DMS 273 treated with DMSO at 0.1 percent for 48 hours (cell line): ENCODE data around the gene SMTNL1.
A peak's percentile ranks its signal among the peaks of the same experiment; 100 is the strongest.

Experiments
- DNase-seq: peaks from one replicate; lab custom pipeline; 2025; lab: John Stamatoyannopoulos, UW

Gene SMTNL1

GRCh38 chr11:57544566-57544965 lies 7.2 kb downstream of the SMTNL1 start:
- DNase-seq: no peak

DNA sequence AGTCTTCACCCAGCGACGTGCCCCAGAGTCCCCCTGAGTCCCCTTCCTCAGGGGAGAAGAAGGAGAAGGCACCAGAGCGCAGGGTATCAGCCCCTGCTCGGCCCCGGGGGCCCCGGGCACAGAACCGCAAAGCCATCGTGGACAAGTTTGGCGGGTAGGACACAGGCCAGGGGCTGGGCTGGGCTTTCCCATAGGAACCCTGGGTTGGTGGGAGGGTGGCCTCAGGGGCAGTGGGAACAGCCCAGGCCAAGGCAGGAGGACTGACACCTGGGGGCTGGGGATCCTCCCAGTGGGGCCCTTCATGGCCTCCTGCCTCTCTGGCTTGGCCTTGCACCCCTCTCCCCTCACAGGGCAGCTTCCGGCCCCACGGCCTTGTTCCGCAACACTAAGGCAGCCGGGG lies 8.5 kb downstream of the SMTNL1 start:
- DNase-seq: no peak

DNA sequence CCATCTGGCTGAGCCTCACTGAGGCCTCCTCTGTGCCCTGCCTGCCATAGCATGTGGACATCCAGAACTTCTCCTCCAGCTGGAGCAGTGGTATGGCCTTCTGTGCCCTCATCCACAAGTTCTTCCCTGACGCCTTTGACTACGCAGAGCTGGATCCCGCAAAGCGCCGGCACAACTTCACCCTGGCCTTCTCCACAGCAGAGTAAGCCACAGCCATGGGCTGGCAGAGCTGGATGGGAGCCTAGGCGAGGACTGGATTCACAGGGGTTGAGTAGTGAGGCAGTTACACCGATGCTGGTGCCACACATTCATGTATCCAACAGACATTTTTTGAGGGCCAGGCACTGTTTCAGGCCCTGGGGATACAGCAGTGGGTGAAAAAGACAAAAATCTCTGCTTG lies 9.1 kb downstream of the SMTNL1 start:
- no peak for DNase-seq

GRCh38 chr11:57546869-57547475 lies 9.6 kb downstream of the SMTNL1 start:
- no peak for DNase-seq

DNA sequence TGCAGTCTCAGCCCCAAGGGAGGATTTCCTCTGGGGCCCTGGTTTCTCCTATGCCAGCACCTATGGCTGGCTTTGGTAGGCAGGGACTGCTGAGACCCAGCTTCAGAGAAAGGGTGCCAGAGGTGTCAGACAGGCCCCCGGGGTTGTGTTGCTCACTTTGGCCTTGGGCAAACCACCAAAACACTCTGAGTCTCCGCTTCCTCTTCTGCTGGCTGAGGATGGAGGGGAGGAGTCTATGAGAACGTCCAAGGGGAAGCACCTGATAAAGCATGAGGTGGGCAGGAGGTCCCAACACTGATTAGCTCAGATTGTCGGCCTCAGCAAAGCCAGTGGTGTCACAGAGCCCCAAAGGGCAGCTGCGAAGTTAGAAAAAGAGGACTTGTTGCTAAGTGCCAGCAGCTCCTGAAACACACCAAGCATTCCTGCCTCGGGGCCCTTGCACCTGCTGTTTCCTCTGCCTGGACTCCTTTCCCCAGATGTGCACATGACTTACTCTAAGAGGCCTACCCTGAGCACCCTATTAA lies 10.5 kb downstream of the SMTNL1 start:
- DNase-seq: no peak

- no peak for DNase-seq
These were observed 12.6 kb downstream of the SMTNL1 start for GRCh38 chr11:57549983-57550382.

GRCh38 chr11:57551941-57552340 lies 14.5 kb downstream of the SMTNL1 start:
- no peak for DNase-seq

DNA sequence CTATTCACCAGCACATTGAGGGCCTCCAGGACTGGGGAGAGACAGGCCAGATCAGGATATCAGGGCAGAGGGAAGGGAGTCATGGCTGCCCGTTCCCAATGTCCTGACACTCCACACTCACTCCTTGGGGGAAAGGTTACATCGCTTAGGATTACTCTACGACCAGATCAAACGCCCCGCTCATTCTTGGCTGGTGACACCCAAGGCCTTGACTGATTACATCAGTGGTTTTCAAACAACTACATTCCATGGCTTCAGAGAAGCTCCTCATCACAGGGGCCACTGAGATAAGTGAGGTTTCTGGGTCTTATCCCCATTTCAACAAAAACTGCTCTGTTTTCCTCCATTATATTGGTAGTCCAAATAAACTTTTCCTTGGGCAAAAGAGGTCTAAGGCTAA lies 15.1 kb downstream of the SMTNL1 start:
- no peak for DNase-seq

GRCh38 chr11:57555393-57555792 lies 18.0 kb downstream of the SMTNL1 start:
- DNase-seq: no peak

- DNase-seq: no peak
These were observed 18.6 kb downstream of the SMTNL1 start for GRCh38 chr11:57556041-57556440.

GRCh38 chr11:57560146-57560545 lies 22.8 kb downstream of the SMTNL1 start:
- no peak for DNase-seq

DNA sequence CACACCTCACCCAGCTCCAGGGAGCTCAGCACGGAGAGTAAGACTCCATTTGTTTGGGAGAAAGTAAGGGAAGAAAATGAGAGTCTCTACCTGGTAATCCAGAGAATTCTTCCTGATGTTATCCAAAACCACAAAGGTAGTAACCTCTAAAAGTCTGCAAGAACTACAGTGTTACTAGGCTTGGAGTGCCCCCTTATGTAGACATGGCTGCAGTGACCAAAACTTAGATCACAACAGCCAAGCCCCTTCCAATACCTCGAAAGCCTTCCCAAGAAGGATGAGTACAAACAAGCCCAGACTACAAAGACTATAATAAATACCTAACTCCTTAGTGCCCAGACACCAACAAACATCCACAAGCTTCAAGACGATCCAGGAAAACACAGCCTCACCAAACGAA lies 25.2 kb downstream of the SMTNL1 start:
- DNase-seq: no peak

GRCh38 chr11:57566005-57566904 lies 28.9 kb downstream of the SMTNL1 start:
- no peak for DNase-seq

- DNase-seq: no peak
These were observed 29.6 kb downstream of the SMTNL1 start for GRCh38 chr11:57566905-57567514.

GRCh38 chr11:57567515-57568329 lies 30.3 kb downstream of the SMTNL1 start, which contains the start of gene UBE2L6:
Gene UBE2L6, minus strand, starts transcription at chr11:57567672. Its CDS starts 61 bp downstream, at chr11:57567611.
- no peak for DNase-seq

- DNase-seq: peak; percentile 46
These were observed 31.0 kb downstream of the SMTNL1 start for GRCh38 chr11:57568330-57568766.

DNA sequence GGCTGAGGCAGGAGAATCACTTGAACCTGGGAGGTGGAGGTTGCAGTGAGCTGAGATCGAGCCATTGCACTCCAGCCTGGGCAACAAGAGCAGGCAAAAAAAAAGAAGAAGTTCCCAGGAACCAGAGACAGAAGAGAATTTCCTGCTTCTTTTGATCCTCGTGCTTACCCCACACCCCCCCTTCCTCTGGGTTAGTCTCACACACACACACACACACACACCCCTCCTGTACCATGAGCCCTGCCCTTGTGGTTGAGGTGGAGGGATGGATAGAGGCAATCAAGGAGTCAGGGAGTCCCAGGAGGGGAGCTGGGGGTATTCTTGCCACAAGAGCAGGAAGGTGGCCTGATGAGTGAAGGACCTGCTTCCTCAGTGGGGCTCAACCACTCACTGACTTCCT lies 34.2 kb downstream of the SMTNL1 start:
- no peak for DNase-seq

GRCh38 chr11:57574061-57574460 lies 36.7 kb downstream of the SMTNL1 start:
- DNase-seq: no peak

GRCh38 chr11:57584341-57584740 lies 46.9 kb downstream of the SMTNL1 start:
- DNase-seq: no peak

- no peak for DNase-seq
These were observed 47.9 kb downstream of the SMTNL1 start for GRCh38 chr11:57585301-57585700.

GRCh38 chr11:57586711-57587245 lies 49.4 kb downstream of the SMTNL1 start:
- no peak for DNase-seq
